Stomach (tissue), 9 donors: Measurements from ENCODE around the gene SLC12A7. TPM values are rescaled to one million over a fixed set of nuclear protein-coding genes. Genes with fewer than 3 reads are reported as not detected.

Experiments
- DNase-seq, 2 donors: peaks; one replicate each; pipeline versions ENCODE4 v3.0.0 to v3.0.0-alpha.2; 2013 to 2019
- H3K27ac ChIP-seq, 5 donors: fragments of 200-600 bp in 4 of 5; sonication (generic) in 4 of 5; one replicate each; pipeline ENCODE4 v1.5.1; 2013 to 2019; ENCODE audit warnings: mild to moderate bottlenecking in 1 of 5, moderate library complexity in 1 of 5
- H3K27me3 ChIP-seq, 3 donors: fragments of 200-600 bp; sonication (generic); one replicate each; pipeline ENCODE4 v1.5.1; 2017 to 2019; ENCODE audit warnings: mixed run types in 1 of 3
- H3K36me3 ChIP-seq, 4 donors: fragments of 200-600 bp; sonication (generic); 1 replicate in 3 of 4; 2 replicates in 1 of 4; pipeline ENCODE4 v1.5.1; 2016 to 2019
- H3K4me1 ChIP-seq, 4 donors: fragments of 200-600 bp; sonication (generic); one replicate each; pipeline ENCODE4 v1.5.1; 2016 to 2019
- H3K4me3 ChIP-seq, 4 donors: fragments of 200-600 bp; sonication (generic) in 3 of 4; one replicate each; pipeline ENCODE4 v1.5.1; 2016 to 2019; ENCODE audit warnings: mild to moderate bottlenecking in 1 of 4
- H3K9me3 ChIP-seq, 4 donors: fragments of 200-600 bp; sonication (generic); one replicate each; pipeline ENCODE4 v1.5.1; 2016 to 2019
- EP300 ChIP-seq: sonication (generic); formaldehyde crosslinking; IDR thresholded peaks from one replicate; pipeline ENCODE4 v1.6.1; 2017; ENCODE audit warnings: antibody characterized with exemption
- POLR2A ChIP-seq, 4 donors: fragments of 450-650 bp; IDR thresholded peaks; one replicate each; pipeline ENCODE4 v1.6.1; 2016; ENCODE audit warnings: antibody characterized with exemption in 4 of 4, control low read depth in 2 of 4, mild to moderate bottlenecking in 1 of 4, moderate library complexity in 1 of 4
- POLR2AphosphoS5 ChIP-seq, 3 donors: sonication (generic); formaldehyde crosslinking; IDR thresholded peaks; one replicate each; pipeline ENCODE4 v1.6.1; 2016; ENCODE audit warnings: antibody characterized with exemption in 3 of 3
- WGBS, 5 donors: extraction: QIAGEN DNeasy Blood & Tissue Kit in 3 of 5; methylation state at CpG; one replicate each; pipeline versions ENCODE4 v1.1.5 to v1.1.7; 2013 to 2018; 5-methylcytosine and 5-hydroxymethylcytosine counted together
- intact Hi-C: fragments of 100-400 bp; cut with DNase I; formaldehyde crosslinking; loops from one replicate; pipeline ENCODE4 v1.15.1; 2023; ENCODE audit warnings: low total_unique reads
- polyA plus RNA-seq, 3 donors: library from polyadenylated mRNA; stranded (reverse); fragments of 200-250 nt; gene quantifications; one replicate each; pipeline ENCODE4 v1.2.3, GENCODE V29; 2013
- total RNA-seq, 5 donors: library from RNA; depleted of rRNA; stranded (reverse); fragments of >200 nt; gene quantifications; one replicate each; pipeline versions ENCODE4 v1.1.0 to v1.2.3, GENCODE V29; 2014 to 2016
- TF ChIP-seq, protein P1 (sequence below), 7 experiments: fragments of 450-650 bp in 4 of 7; fragments of 200-600 bp in 3 of 7; sonication (generic) in 3 of 7; IDR thresholded peaks; one replicate each; pipeline ENCODE4 v1.5.1; 2016 to 2019; ENCODE audit warnings: antibody characterized with exemption in 7 of 7, control low read depth in 2 of 7, mild to moderate bottlenecking in 1 of 7
- donor health status: healthy with polysubstance abuse.
- donor health status: Bipolar disorder and iron deficiency.
- donor health status: healthy.

The SLC12A7 gene
- total and polyA plus RNA-seq, 8 donors = 4.7 to 346 (median 37.7) TPM

GRCh38 chr5:1143670-1143951 lies 31.7 kb upstream of the SLC12A7 start:
- WGBS, 5 donors = 53 to 87% (median 56%) methylated on average over 5 to 7 of the region's 7 CpGs
- Histone ChIP-seq H3K27me3 (peaks cover 0 to 17% (median 0%) of the 10 kb centered on the region in 3 donors), H3K9me3 (no peaks in the 10 kb centered on the region), H3K4me3 (no peak overlapping the region), H3K36me3 (no peaks in the 10 kb centered on the region), H3K4me1 (peaks cover 8 to 22% (median 12%) of the 10 kb centered on the region in 4 donors), H3K27ac (no peak overlapping the region)
- DNase-seq = no peak
- intact Hi-C loops = no loop called here
- no peak for TF ChIP-seq EP300
- TF ChIP-seq, protein P1, sequence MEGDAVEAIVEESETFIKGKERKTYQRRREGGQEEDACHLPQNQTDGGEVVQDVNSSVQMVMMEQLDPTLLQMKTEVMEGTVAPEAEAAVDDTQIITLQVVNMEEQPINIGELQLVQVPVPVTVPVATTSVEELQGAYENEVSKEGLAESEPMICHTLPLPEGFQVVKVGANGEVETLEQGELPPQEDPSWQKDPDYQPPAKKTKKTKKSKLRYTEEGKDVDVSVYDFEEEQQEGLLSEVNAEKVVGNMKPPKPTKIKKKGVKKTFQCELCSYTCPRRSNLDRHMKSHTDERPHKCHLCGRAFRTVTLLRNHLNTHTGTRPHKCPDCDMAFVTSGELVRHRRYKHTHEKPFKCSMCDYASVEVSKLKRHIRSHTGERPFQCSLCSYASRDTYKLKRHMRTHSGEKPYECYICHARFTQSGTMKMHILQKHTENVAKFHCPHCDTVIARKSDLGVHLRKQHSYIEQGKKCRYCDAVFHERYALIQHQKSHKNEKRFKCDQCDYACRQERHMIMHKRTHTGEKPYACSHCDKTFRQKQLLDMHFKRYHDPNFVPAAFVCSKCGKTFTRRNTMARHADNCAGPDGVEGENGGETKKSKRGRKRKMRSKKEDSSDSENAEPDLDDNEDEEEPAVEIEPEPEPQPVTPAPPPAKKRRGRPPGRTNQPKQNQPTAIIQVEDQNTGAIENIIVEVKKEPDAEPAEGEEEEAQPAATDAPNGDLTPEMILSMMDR (IDR thresholded peaks at IDR 0.05) = no peak
- no peak for TF ChIP-seq POLR2AphosphoS5 (IDR thresholded peaks at IDR 0.05)
- TF ChIP-seq POLR2A (IDR thresholded peaks at IDR 0.05) = no peak

DNA sequence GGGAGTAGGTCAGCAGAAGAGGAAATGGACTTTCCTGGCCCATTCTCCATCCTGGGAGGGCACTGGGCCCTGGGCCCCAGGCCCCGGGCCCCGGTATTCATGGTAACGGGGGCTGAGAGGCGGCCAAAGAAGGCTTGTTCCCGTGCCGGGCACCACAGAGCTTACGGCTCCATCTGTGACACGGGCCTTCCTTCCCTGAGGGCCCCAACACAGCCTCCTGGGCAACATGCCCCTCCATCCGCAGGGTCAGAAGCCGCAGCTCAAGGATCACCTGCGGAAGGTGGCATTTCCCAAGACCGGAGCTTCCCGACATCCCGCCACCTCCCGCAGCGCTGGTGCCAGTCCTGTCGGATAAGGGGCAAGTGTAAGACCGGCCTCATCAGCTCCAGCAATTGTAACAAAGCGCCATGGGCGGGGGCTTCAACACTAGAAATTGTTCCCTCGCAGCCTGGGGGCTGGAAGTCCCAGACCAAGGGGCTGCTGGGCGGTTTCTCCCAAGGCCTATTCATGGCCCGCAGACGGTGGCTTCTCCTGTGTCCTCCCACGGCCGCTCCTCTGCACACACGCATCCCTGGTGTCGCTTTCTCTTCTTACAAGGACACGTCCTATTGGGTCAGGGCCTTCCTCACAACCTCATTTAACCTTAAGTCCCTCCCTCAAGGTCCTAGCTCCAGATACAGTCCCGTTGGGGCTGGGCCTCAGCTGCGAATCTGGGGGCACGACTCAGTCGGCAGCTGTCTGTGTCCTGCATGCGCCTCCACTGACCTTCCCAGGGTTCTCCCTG lies 31.2 kb upstream of the SLC12A7 start:
- intact Hi-C loops = no loop called here
- 89 to 96% (median 91%) methylated on average over 18 to 34 of the region's 34 CpGs for WGBS, 5 donors

GRCh38 chr5:1141834-1142233 lies 30.0 kb upstream of the SLC12A7 start:
- intact Hi-C loops = no loop called here
- no peak for DNase-seq
- Histone ChIP-seq H3K36me3 (no peaks in the 10 kb centered on the region), H3K9me3 (no peaks in the 10 kb centered on the region), H3K4me3 (no peak overlapping the region), H3K4me1 (peaks cover 8 to 27% (median 23%) of the 10 kb centered on the region in 4 donors), H3K27me3 (peaks cover 0 to 17% (median 0%) of the 10 kb centered on the region in 3 donors), H3K27ac (no peak overlapping the region)
- no peak for TF ChIP-seq POLR2AphosphoS5 (IDR thresholded peaks at IDR 0.05)
- TF ChIP-seq, protein P1 (IDR thresholded peaks at IDR 0.05) = no peak
- no peak for TF ChIP-seq EP300
- no peak for TF ChIP-seq POLR2A (IDR thresholded peaks at IDR 0.05)
- 20 to 51% (median 28%) methylated on average over 4 to 6 of the region's 6 CpGs for WGBS, 5 donors

More for the DNA sequence above, 31.2 kb upstream of the SLC12A7 start:
- peaks cover 0 to 17% (median 0%) of the 10 kb centered on the region in 3 donors for H3K27me3 ChIP-seq
- no peak overlapping the region for H3K27ac ChIP-seq
- H3K4me1 ChIP-seq = peaks cover 8 to 22% (median 17%) of the 10 kb centered on the region in 4 donors
- H3K4me3 ChIP-seq = no peak overlapping the region
- H3K36me3 ChIP-seq = no peaks in the 10 kb centered on the region
- no peaks in the 10 kb centered on the region for H3K9me3 ChIP-seq
- no peak for DNase-seq
- TF ChIP-seq EP300 (no peak), POLR2AphosphoS5 (IDR thresholded peaks at IDR 0.05) (no peak), POLR2A (IDR thresholded peaks at IDR 0.05) (no peak)
- TF ChIP-seq, protein P1 (IDR thresholded peaks at IDR 0.05) = no peak

- no peak for TF ChIP-seq POLR2AphosphoS5 (IDR thresholded peaks at IDR 0.05)
- no peak for TF ChIP-seq EP300
- TF ChIP-seq, protein P1 (IDR thresholded peaks at IDR 0.05) = no peak
- TF ChIP-seq POLR2A (IDR thresholded peaks at IDR 0.05) = no peak
- peaks cover 8 to 27% (median 23%) of the 10 kb centered on the region in 4 donors for H3K4me1 ChIP-seq
- 63 to 75% (median 71%) methylated on average over 6 to 15 of the region's 15 CpGs for WGBS, 5 donors
- no peak overlapping the region for H3K27ac ChIP-seq
- H3K36me3 ChIP-seq = no peaks in the 10 kb centered on the region
- H3K4me3 ChIP-seq = no peak overlapping the region
- DNase-seq = no peak
- H3K27me3 ChIP-seq = peaks cover 0 to 17% (median 0%) of the 10 kb centered on the region in 3 donors
- intact Hi-C loops = no loop called here
- H3K9me3 ChIP-seq = no peaks in the 10 kb centered on the region
Measured at GRCh38 chr5:1140818-1141189, 28.9 kb upstream of the SLC12A7 start.
